HEK293 (cell line): ENCODE data around the gene GPR17.

ENCODE experiments used
- SETDB1 ChIP-seq: IDR thresholded peaks from one replicate; pipeline ENCODE4 v1.6.1; 2017; ENCODE audit warnings: mild to moderate bottlenecking, low read length, moderate library complexity, mixed read lengths; ENCODE audit not compliant: insufficient read length
- ZFP3 ChIP-seq: fragments of 450-650 bp; formaldehyde crosslinking; IDR thresholded peaks from 2 replicates; pipeline ENCODE4 v1.5.1; 2016; ENCODE audit warnings: low read depth, missing biosample characterization, missing genetic modification characterization
- ZNF133 ChIP-seq: fragments of 450-650 bp; formaldehyde crosslinking; IDR thresholded peaks from 2 replicates; pipeline ENCODE4 v1.5.1; 2016; ENCODE audit warnings: missing biosample characterization, missing genetic modification characterization
- ZNF311 ChIP-seq: fragments of 450-650 bp; formaldehyde crosslinking; IDR thresholded peaks from 2 replicates; pipeline ENCODE4 v1.5.1; 2017; ENCODE audit warnings: missing biosample characterization, missing genetic modification characterization, borderline replicate concordance
- ZNF549 ChIP-seq: fragments of 450-650 bp; IDR thresholded peaks from 2 replicates; pipeline ENCODE4 v1.5.1; 2018; ENCODE audit warnings: missing biosample characterization, missing genetic modification characterization, mild to moderate bottlenecking, inconsistent platforms, moderate library complexity
- ZNF571 ChIP-seq: fragments of 450-650 bp; formaldehyde crosslinking; IDR thresholded peaks from 2 replicates; pipeline ENCODE4 v1.5.0; 2017; ENCODE audit warnings: missing biosample characterization, missing genetic modification characterization
- TF ChIP-seq, protein P1 (sequence below): fragments of 450-650 bp; formaldehyde crosslinking; IDR thresholded peaks from 2 replicates; pipeline ENCODE4 v1.5.1; 2016; ENCODE audit warnings: missing biosample characterization, missing genetic modification characterization
- TF ChIP-seq, protein P2 (sequence below): sonication (generic); formaldehyde crosslinking; IDR thresholded peaks from 2 replicates; pipeline ENCODE4 v1.8.1; 2022; ENCODE audit warnings: mild to moderate bottlenecking, moderate library complexity, missing genetic modification reagents
- TF ChIP-seq, protein P3 (sequence below): fragments of 450-650 bp; formaldehyde crosslinking; IDR thresholded peaks from 2 replicates; pipeline ENCODE4 v1.5.1; 2016; ENCODE audit warnings: missing biosample characterization, missing genetic modification characterization

DNA sequence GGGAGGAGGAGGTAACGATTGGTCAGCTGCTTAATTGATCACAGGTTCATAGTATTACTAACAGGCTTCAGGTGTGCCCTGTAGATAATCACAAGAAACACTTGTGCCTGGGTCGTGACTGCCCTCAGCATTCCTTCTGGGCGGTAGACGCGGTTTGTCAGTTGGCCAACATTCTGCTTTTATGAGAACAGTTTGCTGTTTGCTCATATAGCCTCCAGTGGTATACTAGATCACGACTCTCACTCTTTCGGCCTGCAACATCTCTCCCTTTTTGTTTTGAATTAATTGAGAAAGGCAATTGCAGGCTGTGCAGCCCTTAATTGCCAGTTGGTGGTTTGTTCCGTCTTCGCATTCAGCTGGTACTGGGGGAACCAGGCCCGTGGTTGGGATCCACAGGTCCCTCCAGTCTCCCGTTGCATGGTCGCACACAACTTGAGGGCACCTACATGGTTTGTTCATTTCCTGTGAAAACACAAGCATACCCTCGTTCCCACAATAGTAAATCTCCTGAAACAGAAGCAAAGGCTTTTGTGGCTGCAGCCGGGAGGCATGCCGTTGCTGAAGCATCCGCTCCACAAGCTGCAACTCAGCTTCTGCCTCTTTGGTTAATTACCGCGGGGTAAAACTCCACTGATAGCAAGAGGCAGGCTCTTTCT, 30.3 kb upstream of the GPR17 start:
- TF ChIP-seq ZNF571 (no peak), ZNF133 (tag by site-specific recombination) (no peak), ZNF549 (tag by site-specific recombination) (no peak), ZFP3 (no peak), ZNF311 (no peak), SETDB1 (no peak)
- TF ChIP-seq, protein P1, sequence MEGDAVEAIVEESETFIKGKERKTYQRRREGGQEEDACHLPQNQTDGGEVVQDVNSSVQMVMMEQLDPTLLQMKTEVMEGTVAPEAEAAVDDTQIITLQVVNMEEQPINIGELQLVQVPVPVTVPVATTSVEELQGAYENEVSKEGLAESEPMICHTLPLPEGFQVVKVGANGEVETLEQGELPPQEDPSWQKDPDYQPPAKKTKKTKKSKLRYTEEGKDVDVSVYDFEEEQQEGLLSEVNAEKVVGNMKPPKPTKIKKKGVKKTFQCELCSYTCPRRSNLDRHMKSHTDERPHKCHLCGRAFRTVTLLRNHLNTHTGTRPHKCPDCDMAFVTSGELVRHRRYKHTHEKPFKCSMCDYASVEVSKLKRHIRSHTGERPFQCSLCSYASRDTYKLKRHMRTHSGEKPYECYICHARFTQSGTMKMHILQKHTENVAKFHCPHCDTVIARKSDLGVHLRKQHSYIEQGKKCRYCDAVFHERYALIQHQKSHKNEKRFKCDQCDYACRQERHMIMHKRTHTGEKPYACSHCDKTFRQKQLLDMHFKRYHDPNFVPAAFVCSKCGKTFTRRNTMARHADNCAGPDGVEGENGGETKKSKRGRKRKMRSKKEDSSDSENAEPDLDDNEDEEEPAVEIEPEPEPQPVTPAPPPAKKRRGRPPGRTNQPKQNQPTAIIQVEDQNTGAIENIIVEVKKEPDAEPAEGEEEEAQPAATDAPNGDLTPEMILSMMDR (tag by site-specific recombination) = no peak
- TF ChIP-seq, protein P2, sequence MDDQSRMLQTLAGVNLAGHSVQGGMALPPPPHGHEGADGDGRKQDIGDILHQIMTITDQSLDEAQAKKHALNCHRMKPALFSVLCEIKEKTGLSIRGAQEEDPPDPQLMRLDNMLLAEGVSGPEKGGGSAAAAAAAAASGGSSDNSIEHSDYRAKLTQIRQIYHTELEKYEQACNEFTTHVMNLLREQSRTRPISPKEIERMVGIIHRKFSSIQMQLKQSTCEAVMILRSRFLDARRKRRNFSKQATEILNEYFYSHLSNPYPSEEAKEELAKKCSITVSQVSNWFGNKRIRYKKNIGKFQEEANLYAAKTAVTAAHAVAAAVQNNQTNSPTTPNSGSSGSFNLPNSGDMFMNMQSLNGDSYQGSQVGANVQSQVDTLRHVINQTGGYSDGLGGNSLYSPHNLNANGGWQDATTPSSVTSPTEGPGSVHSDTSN = no peak
- TF ChIP-seq, protein P3, sequence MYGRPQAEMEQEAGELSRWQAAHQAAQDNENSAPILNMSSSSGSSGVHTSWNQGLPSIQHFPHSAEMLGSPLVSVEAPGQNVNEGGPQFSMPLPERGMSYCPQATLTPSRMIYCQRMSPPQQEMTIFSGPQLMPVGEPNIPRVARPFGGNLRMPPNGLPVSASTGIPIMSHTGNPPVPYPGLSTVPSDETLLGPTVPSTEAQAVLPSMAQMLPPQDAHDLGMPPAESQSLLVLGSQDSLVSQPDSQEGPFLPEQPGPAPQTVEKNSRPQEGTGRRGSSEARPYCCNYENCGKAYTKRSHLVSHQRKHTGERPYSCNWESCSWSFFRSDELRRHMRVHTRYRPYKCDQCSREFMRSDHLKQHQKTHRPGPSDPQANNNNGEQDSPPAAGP (tag by site-specific recombination) = no peak
